Mesothelial cell of epicardium (in vitro differentiated cells): ENCODE measurements around the gene ZNF19. TPM values are rescaled to one million over a fixed set of nuclear protein-coding genes. Genes with fewer than 3 reads are reported as not detected.
A peak's percentile ranks its signal among the peaks of the same experiment; 100 is the strongest.

Experiments used
- DNase-seq, 2 experiments: peaks; one replicate each; pipeline ENCODE4 v3.0.0; 2021; ENCODE audit warnings: low spot score in 2 of 2; ENCODE audit not compliant: unreplicated experiment in 2 of 2
- H3K27ac Mint-ChIP-seq: 2 replicates; pipeline ENCODE4 v1.8.0; 2021; ENCODE audit warnings: mixed read lengths
- H3K27me3 Mint-ChIP-seq: 2 replicates; pipeline ENCODE4 v1.8.0; 2021; ENCODE audit warnings: low read depth, mixed read lengths
- H3K36me3 Mint-ChIP-seq: 2 replicates; pipeline ENCODE4 v1.8.0; 2021; ENCODE audit warnings: mixed read lengths
- H3K4me1 Mint-ChIP-seq: 2 replicates; pipeline ENCODE4 v1.8.0; 2021; ENCODE audit warnings: mixed read lengths
- H3K4me3 Mint-ChIP-seq: 2 replicates; pipeline ENCODE4 v1.8.0; 2021; ENCODE audit warnings: mild to moderate bottlenecking, moderate library complexity, mixed read lengths
- H3K9me3 Mint-ChIP-seq: 2 replicates; pipeline ENCODE4 v1.8.0; 2021; ENCODE audit warnings: mixed read lengths
- total RNA-seq: library from RNA; stranded (reverse); gene quantifications from 3 replicates; pipeline ENCODE4 v1.2.1, GENCODE V29; 2021
- TF ChIP-seq, protein P1 (sequence below): fragments of 200-600 bp; sonication (generic); IDR thresholded peaks from one replicate; pipeline ENCODE4 v1.5.0; 2021; ENCODE audit warnings: antibody characterized with exemption; ENCODE audit not compliant: unreplicated experiment

ZNF19 gene
- total RNA-seq, 1 donor from 2014 or later: 7.3 TPM

- no peaks in the 10 kb centered on the region for H3K4me1 Mint-ChIP-seq
- H3K27ac Mint-ChIP-seq: no peak overlapping the region
- peaks cover 22% of the 10 kb centered on the region for H3K9me3 Mint-ChIP-seq
- TF ChIP-seq, protein P1, sequence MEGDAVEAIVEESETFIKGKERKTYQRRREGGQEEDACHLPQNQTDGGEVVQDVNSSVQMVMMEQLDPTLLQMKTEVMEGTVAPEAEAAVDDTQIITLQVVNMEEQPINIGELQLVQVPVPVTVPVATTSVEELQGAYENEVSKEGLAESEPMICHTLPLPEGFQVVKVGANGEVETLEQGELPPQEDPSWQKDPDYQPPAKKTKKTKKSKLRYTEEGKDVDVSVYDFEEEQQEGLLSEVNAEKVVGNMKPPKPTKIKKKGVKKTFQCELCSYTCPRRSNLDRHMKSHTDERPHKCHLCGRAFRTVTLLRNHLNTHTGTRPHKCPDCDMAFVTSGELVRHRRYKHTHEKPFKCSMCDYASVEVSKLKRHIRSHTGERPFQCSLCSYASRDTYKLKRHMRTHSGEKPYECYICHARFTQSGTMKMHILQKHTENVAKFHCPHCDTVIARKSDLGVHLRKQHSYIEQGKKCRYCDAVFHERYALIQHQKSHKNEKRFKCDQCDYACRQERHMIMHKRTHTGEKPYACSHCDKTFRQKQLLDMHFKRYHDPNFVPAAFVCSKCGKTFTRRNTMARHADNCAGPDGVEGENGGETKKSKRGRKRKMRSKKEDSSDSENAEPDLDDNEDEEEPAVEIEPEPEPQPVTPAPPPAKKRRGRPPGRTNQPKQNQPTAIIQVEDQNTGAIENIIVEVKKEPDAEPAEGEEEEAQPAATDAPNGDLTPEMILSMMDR: peak; percentile 51
- H3K36me3 Mint-ChIP-seq: peaks cover 14% of the 10 kb centered on the region
- H3K4me3 Mint-ChIP-seq: no peak overlapping the region
- H3K27me3 Mint-ChIP-seq: peaks cover 40% of the 10 kb centered on the region
- DNase-seq: no peak
Observed at GRCh38 chr16:71441348-71442050, 47.6 kb downstream of the ZNF19 start.

GRCh38 chr16:71440669-71441347 lies 48.3 kb downstream of the ZNF19 start:
- DNase-seq: no peak
- TF ChIP-seq, protein P1: no peak
- H3K9me3 Mint-ChIP-seq: peaks cover 20% of the 10 kb centered on the region
- H3K4me3 Mint-ChIP-seq: no peak overlapping the region
- H3K27ac Mint-ChIP-seq: no peak overlapping the region
- H3K4me1 Mint-ChIP-seq: no peaks in the 10 kb centered on the region
- H3K36me3 Mint-ChIP-seq: peaks cover 11% of the 10 kb centered on the region
- peaks cover 46% of the 10 kb centered on the region for H3K27me3 Mint-ChIP-seq

DNA sequence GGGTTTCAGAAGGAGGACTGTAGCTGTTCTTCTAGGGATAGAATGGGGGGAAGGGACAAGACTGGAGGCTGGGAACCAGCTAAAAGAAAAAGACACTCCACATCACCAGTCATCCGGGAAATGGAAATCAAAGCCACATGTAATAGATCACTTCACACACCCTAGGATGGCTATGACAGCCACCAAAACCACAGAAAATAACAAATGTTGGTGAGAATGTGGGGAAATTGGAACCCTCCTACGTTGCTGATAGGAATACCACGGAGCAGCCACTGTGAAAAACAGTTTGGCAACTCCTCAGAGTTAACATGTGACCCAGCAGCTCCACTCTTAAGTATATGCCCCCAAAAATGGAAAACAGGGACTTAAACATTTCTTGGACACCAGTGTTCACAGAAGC lies 49.6 kb downstream of the ZNF19 start:
- Mint-ChIP-seq H3K9me3 (peaks cover 10% of the 10 kb centered on the region), H3K36me3 (peaks cover 6% of the 10 kb centered on the region), H3K4me1 (no peaks in the 10 kb centered on the region), H3K27me3 (peaks cover 53% of the 10 kb centered on the region), H3K27ac (no peak overlapping the region), H3K4me3 (no peak overlapping the region)
- no peak for DNase-seq
- TF ChIP-seq, protein P1: no peak

- no peaks in the 10 kb centered on the region for H3K9me3 Mint-ChIP-seq
- no peaks in the 10 kb centered on the region for H3K36me3 Mint-ChIP-seq
- no peak overlapping the region for H3K4me3 Mint-ChIP-seq
- TF ChIP-seq, protein P1: no peak
- H3K27me3 Mint-ChIP-seq: peaks cover 72% of the 10 kb centered on the region
- H3K4me1 Mint-ChIP-seq: no peaks in the 10 kb centered on the region
- no peak overlapping the region for H3K27ac Mint-ChIP-seq
- DNase-seq: no peak
Observed at GRCh38 chr16:71436473-71436872, 52.7 kb downstream of the ZNF19 start.

DNA sequence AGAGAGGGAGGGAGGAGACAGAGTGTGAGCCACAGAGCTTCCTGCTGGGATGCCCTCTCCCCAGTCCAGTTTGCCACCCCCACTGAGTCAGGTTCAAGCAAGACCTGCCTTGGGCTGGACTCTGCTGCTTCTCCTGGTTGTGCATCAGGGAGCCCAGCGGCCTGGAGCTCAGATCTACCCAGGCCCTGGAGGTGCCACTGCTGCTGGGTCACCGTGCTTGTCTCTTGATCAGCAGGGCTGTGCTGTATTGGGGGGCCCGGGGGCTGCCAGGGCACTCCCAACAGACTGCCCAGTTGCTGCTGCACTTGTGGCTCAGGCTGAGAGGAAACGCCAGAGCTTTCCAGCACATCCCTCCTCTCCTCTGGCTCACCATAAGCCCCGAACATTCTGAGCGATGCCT lies 56.2 kb downstream of the ZNF19 start:
- TF ChIP-seq, protein P1: no peak
- Mint-ChIP-seq H3K4me3 (no peak overlapping the region), H3K36me3 (no peaks in the 10 kb centered on the region), H3K9me3 (peaks cover 3% of the 10 kb centered on the region), H3K27me3 (peaks cover 72% of the 10 kb centered on the region), H3K4me1 (no peaks in the 10 kb centered on the region), H3K27ac (no peak overlapping the region)
- DNase-seq: no peak
